HepG2 (cell line): ENCODE results near the gene MFNG. TPM values are rescaled to one million over a fixed set of nuclear protein-coding genes. Genes with fewer than 3 reads are reported as not detected.

Experiments
- CCAR2 ChIP-seq: fragments of 200-400 bp; formaldehyde crosslinking; optimal IDR thresholded peaks from 2 replicates; pipeline ENCODE3; 2018; ENCODE audit warnings: low read depth, mild to moderate bottlenecking, low read length, moderate library complexity
- DNMT1 ChIP-seq: sonication (generic); formaldehyde crosslinking; IDR thresholded peaks from 2 replicates; pipeline ENCODE4 v1.5.1; 2020; ENCODE audit warnings: mild to moderate bottlenecking, missing genetic modification reagents
- E2F2 ChIP-seq: sonication (generic); formaldehyde crosslinking; IDR thresholded peaks from 2 replicates; pipeline ENCODE4 v1.4.0; 2020; ENCODE audit warnings: missing genetic modification reagents, borderline replicate concordance
- FOXA1 ChIP-seq, 2 experiments: fragments of 450-650 bp in 1 of 2; sonication (generic) in 1 of 2; formaldehyde crosslinking in 1 of 2; IDR thresholded peaks; 2 replicates each; pipeline versions ENCODE4 v1.4.0 to v1.6.1; 2016 to 2020; ENCODE audit warnings: missing genetic modification reagents in 1 of 2
- GATA4 ChIP-seq: sonication (generic); IDR thresholded peaks from 2 replicates; pipeline ENCODE4 v1.6.1; 2016; ENCODE audit warnings: antibody characterized with exemption, low read depth, borderline replicate concordance
- GPBP1L1 ChIP-seq: sonication (generic); formaldehyde crosslinking; IDR thresholded peaks from 2 replicates; pipeline ENCODE4 v1.5.0; 2020; ENCODE audit warnings: mild to moderate bottlenecking, missing genetic modification reagents
- HCFC1 ChIP-seq: fragments of 150-350 bp; IDR thresholded peaks from 2 replicates; pipeline ENCODE4 v1.6.1; 2014; ENCODE audit warnings: low read depth, low read length
- HMG20A ChIP-seq: IDR thresholded peaks from 2 replicates; pipeline ENCODE4 v1.6.1; 2016; ENCODE audit warnings: borderline replicate concordance
- KMT2B ChIP-seq: IDR thresholded peaks from 2 replicates; pipeline ENCODE4 v1.6.1; 2016; ENCODE audit warnings: missing genetic modification reagents, missing compliant biosample characterization
- LRRFIP1 ChIP-seq: sonication (generic); formaldehyde crosslinking; conservative IDR thresholded peaks from 2 replicates; pipeline ENCODE4 v1.4.0; 2020; ENCODE audit warnings: missing genetic modification reagents
- PREB ChIP-seq: sonication (generic); formaldehyde crosslinking; IDR thresholded peaks from 2 replicates; pipeline ENCODE4 v1.4.0; 2020; ENCODE audit warnings: missing genetic modification reagents
- ZBED4 ChIP-seq: sonication (generic); formaldehyde crosslinking; IDR thresholded peaks from 2 replicates; pipeline ENCODE4 v1.4.0; 2020; ENCODE audit warnings: missing genetic modification reagents, borderline replicate concordance
- ZC3H4 ChIP-seq: sonication (generic); formaldehyde crosslinking; IDR thresholded peaks from 2 replicates; pipeline ENCODE4 v1.4.0; 2020; ENCODE audit warnings: missing genetic modification reagents, borderline replicate concordance
- ZFY ChIP-seq: sonication (generic); formaldehyde crosslinking; IDR thresholded peaks from 2 replicates; pipeline ENCODE4 v1.4.0; 2020; ENCODE audit warnings: missing genetic modification reagents
- ZMAT5 ChIP-seq: sonication (generic); formaldehyde crosslinking; IDR thresholded peaks from 2 replicates; pipeline ENCODE4 v1.5.0; 2020; ENCODE audit warnings: mild to moderate bottlenecking, low read depth, missing genetic modification reagents, borderline replicate concordance
- ZNF251 ChIP-seq: sonication (generic); formaldehyde crosslinking; IDR thresholded peaks from 2 replicates; pipeline ENCODE4 v1.9.0; 2021; ENCODE audit warnings: mild to moderate bottlenecking, missing genetic modification reagents
- ZNF496 ChIP-seq: sonication (generic); formaldehyde crosslinking; IDR thresholded peaks from 2 replicates; pipeline ENCODE4 v1.8.1; 2023; ENCODE audit warnings: mild to moderate bottlenecking, moderate library complexity, missing genetic modification reagents; ENCODE audit not compliant: insufficient replicate concordance
- ZSCAN20 ChIP-seq: sonication (generic); formaldehyde crosslinking; IDR thresholded peaks from 2 replicates; pipeline ENCODE4 v1.4.0; 2020; ENCODE audit warnings: missing genetic modification reagents, mild to moderate bottlenecking, borderline replicate concordance
- polyA plus RNA-seq, 8 experiments: library from polyadenylated mRNA; depleted of rRNA in 3 of 8; stranded (reverse) in 7 of 8; unstranded in 1 of 8; fragments of >200 nt; fragmentation: Illumina TruSeq in 4 of 8; extraction: Trizol in 4 of 8; gene quantifications; 2 replicates each; pipeline versions ENCODE4 v1.2.1 to v1.2.3, GENCODE V29; 2011 to 2016; ENCODE audit warnings: low read depth in 4 of 8, missing spikeins in 1 of 8, mixed read lengths in 1 of 8; ENCODE audit not compliant: insufficient read depth in 1 of 8
- total RNA-seq, 5 experiments: library from RNA; depleted of rRNA; stranded (reverse); fragments of >200 nt; fragmentation: Illumina TruSeq; extraction: Trizol; gene quantifications; 2 replicates each; pipeline ENCODE4 v1.2.3, GENCODE V29; 2016; ENCODE audit warnings: low read depth in 1 of 5

Gene MFNG
- total and polyA plus RNA-seq, 2 of the 13 experiments (the other 11 are each of a cell fraction or from before 2014, with no cell fraction given), result 1.0 to 11.7 TPM

- TF ChIP-seq ZC3H4 (CRISPR knock-in tag) (no peak), E2F2 (no peak; the same call in 1 of the 2 replicates), CCAR2 (no peak), GPBP1L1 (no peak), DNMT1 (CRISPR knock-in tag) (no peak), KMT2B (CRISPR knock-in tag) (no peak), ZNF496 (CRISPR knock-in tag) (no peak), FOXA1 (IDR thresholded peaks at IDR 0.05) (peak; percentile 10; the same call in 1 of the 2 replicates), FOXA1 (CRISPR knock-in tag; IDR thresholded peaks at IDR 0.05) (peak; percentile 95), PREB (CRISPR knock-in tag) (no peak), LRRFIP1 (CRISPR knock-in tag) (no peak), ZSCAN20 (CRISPR knock-in tag) (no peak; the same call in 1 of the 2 replicates), GATA4 (peak; percentile 89), ZNF251 (CRISPR knock-in tag) (peak; percentile 87; the same call in 1 of the 2 replicates), ZBED4 (CRISPR knock-in tag) (peak; percentile 97), HMG20A (CRISPR knock-in tag) (peak; percentile 87), ZFY (no peak), HCFC1 (no peak; the same call in 1 of the 2 replicates), ZMAT5 (no peak)
Observed at GRCh38 chr22:37501610-37502341, 15.6 kb upstream of the MFNG start (continued).
